ENCODE results near the gene ILF2. TPM values are rescaled to one million over a fixed set of nuclear protein-coding genes. Genes with fewer than 3 reads are reported as not detected.
"Not testable (repeated sequence)": the region's sequence is repeated elsewhere in the genome, so short reads cannot be mapped to it uniquely, and the experiment has no call there.

The ILF2 gene
- 154 and 189 TPM in 2 replicates for total RNA-seq (ENCODE audit: low replicate concordance)

GRCh38 chr1:153670859-153671627, at the start of gene ILF2:
Gene ILF2 (minus strand): TSS chr1:153670993. CDS start chr1:153670922, 71 bp downstream.
- TF ChIP-seq CTCF (IDR thresholded peaks at IDR 0.05; ENCODE audit: insufficient read depth, low read length), result no peak
- H3K4me3 ChIP-seq (ENCODE audit: low read depth, low read length), result peak within 1 kb of the TSS; percentile 92
- DNase-seq (ENCODE audit: low read depth), result peak; percentile 100

GRCh38 chr1:153717330-153717729, 46.5 kb upstream of the ILF2 start:
- no peak for TF ChIP-seq CTCF (IDR thresholded peaks at IDR 0.05; ENCODE audit: insufficient read depth, low read length)
- DNase-seq (ENCODE audit: low read depth), result no peak
- H3K4me3 ChIP-seq (ENCODE audit: low read depth, low read length), result no peak overlapping the region

GRCh38 chr1:153716211-153716610, 45.4 kb upstream of the ILF2 start:
- DNase-seq (ENCODE audit: low read depth); H3K4me3 ChIP-seq (ENCODE audit: low read depth, low read length): not testable (repeated sequence)

GRCh38 chr1:153711026-153711425, 40.2 kb upstream of the ILF2 start:
- no peak for DNase-seq (ENCODE audit: low read depth)
- no peak overlapping the region for H3K4me3 ChIP-seq (ENCODE audit: low read depth, low read length)
- no peak for TF ChIP-seq CTCF (IDR thresholded peaks at IDR 0.05; ENCODE audit: insufficient read depth, low read length)

- TF ChIP-seq CTCF (IDR thresholded peaks at IDR 0.05; ENCODE audit: insufficient read depth, low read length), result no peak
- no peak overlapping the region for H3K4me3 ChIP-seq (ENCODE audit: low read depth, low read length)
- DNase-seq (ENCODE audit: low read depth), result no peak
Observed at GRCh38 chr1:153705484-153705883, 34.7 kb upstream of the ILF2 start.

GRCh38 chr1:153699768-153700167, 29.0 kb upstream of the ILF2 start:
- TF ChIP-seq CTCF (IDR thresholded peaks at IDR 0.05; ENCODE audit: insufficient read depth, low read length), result no peak
- DNase-seq (ENCODE audit: low read depth), result no peak
- H3K4me3 ChIP-seq (ENCODE audit: low read depth, low read length), result no peak overlapping the region

- DNase-seq (ENCODE audit: low read depth), result peak; percentile 68
- H3K4me3 ChIP-seq (ENCODE audit: low read depth, low read length), result no peak overlapping the region
- no peak for TF ChIP-seq CTCF (IDR thresholded peaks at IDR 0.05; ENCODE audit: insufficient read depth, low read length)
Observed at GRCh38 chr1:153698923-153699714, 28.3 kb upstream of the ILF2 start.

Measured in fibroblast of the aortic adventitia (primary cell).